Immature natural killer cell (primary cell): ENCODE data around the gene FUZ. TPM values are rescaled to one million over a fixed set of nuclear protein-coding genes. Genes with fewer than 3 reads are reported as not detected.

Source experiments
- DNase-seq, 3 donors: peaks; one replicate each; pipeline ENCODE4 v3.0.0; 2022; ENCODE audit warnings: mixed read lengths in 1 of 3
- H3K27ac Mint-ChIP-seq, 6 donors: one replicate each; pipeline ENCODE4 v1.8.0; 2020; ENCODE audit warnings: mixed read lengths in 6 of 6, mild to moderate bottlenecking in 5 of 6, inconsistent platforms in 4 of 6, moderate library complexity in 3 of 6
- H3K27me3 Mint-ChIP-seq, 3 donors: one replicate each; pipeline ENCODE4 v1.8.0; 2020 to 2021; ENCODE audit warnings: low read depth in 3 of 3, mild to moderate bottlenecking in 3 of 3, mixed read lengths in 3 of 3, moderate library complexity in 3 of 3, inconsistent platforms in 1 of 3
- H3K36me3 Mint-ChIP-seq, 3 donors: one replicate each; pipeline ENCODE4 v1.8.0; 2020; ENCODE audit warnings: mixed read lengths in 3 of 3, inconsistent platforms in 2 of 3, mild to moderate bottlenecking in 2 of 3
- H3K4me1 Mint-ChIP-seq, 2 donors: one replicate each; pipeline ENCODE4 v1.8.0; 2020; ENCODE audit warnings: inconsistent platforms in 2 of 2, mild to moderate bottlenecking in 2 of 2, mixed read lengths in 2 of 2, moderate library complexity in 1 of 2
- H3K4me3 Mint-ChIP-seq, 5 donors: one replicate each; pipeline ENCODE4 v1.8.0; 2020; ENCODE audit warnings: mild to moderate bottlenecking in 5 of 5, mixed read lengths in 5 of 5, inconsistent platforms in 3 of 5, moderate library complexity in 3 of 5
- H3K9me3 Mint-ChIP-seq, 6 donors: one replicate each; pipeline ENCODE4 v1.8.0; 2020; ENCODE audit warnings: mild to moderate bottlenecking in 6 of 6, mixed read lengths in 6 of 6, inconsistent platforms in 4 of 6, moderate library complexity in 3 of 6
- polyA plus RNA-seq, 3 donors: library from polyadenylated mRNA; unstranded; fragments of 300-500 nt; fragmentation: Illumina TruSeq; gene quantifications; one replicate each; pipeline ENCODE4 v1.2.3, GENCODE V29; 2021

The FUZ gene
- polyA plus RNA-seq, 3 donors from 2014 or later = 7.3 to 12.0 (median 8.2) TPM

DNA sequence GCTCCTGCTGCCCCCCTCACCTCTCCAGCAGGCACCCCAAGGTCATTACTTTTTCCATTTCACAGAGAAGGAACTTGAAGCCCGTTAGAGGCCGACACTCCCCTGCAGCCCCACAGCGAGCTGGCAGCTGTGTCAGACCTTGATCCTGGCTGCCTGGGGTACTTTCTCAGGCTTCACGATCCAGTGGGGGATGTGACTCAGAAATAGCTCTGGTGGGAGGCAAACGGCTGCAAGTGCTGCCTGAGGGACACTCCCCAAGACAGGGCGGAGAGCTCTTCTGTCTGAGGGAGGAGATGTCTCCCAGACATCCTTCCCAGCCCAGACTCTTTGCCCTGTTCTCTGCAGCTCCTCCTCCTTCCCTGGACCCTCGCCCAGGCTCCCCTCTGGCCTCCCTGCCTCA is 54.8 kb downstream of the FUZ start:
- Mint-ChIP-seq H3K27ac (no peak overlapping the region), H3K9me3 (peaks cover 0 to 10% (median 3%) of the 10 kb centered on the region in 6 donors), H3K27me3 (peaks cover 0 to 4% (median 4%) of the 10 kb centered on the region in 3 donors), H3K36me3 (peaks cover 0 to 4% (median 0%) of the 10 kb centered on the region in 3 donors), H3K4me1 (no peaks in the 10 kb centered on the region), H3K4me3 (no peak overlapping the region)
- DNase-seq = no peak

Other genes with a start within 250 kb of the FUZ start
- gene NOSIP, start 232.7 kb downstream of the FUZ start, polyA plus RNA-seq = 100 to 1,000 TPM; 196 to 251 (median 239) TPM
- gene PRRG2, start 232.0 kb downstream of the FUZ start, polyA plus RNA-seq = under 1 TPM in 1 of 3 donors, not detected in 2; 0.78 TPM
- gene PRR12, start 222.1 kb downstream of the FUZ start, polyA plus RNA-seq = 1 to 10 TPM in 2 of 3 donors, under 1 TPM in 1; 0.21 to 4.0 (median 2.0) TPM
- gene RRAS, start 173.1 kb downstream of the FUZ start, polyA plus RNA-seq = 10 to 100 TPM in 2 of 3 donors, 1 to 10 TPM in 1; 9.0 to 17.3 (median 13.5) TPM
- 1 to 10 TPM in 1 of 3 donors, under 1 TPM in 1, not detected in 1; 0.87 to 2.6 TPM for gene SCAF1, start 171.1 kb downstream of the FUZ start, polyA plus RNA-seq
- gene IRF3, start 147.4 kb downstream of the FUZ start, polyA plus RNA-seq = 10 to 100 TPM; 63.8 to 82.0 (median 78.9) TPM
- gene BCL2L12, start 147.4 kb downstream of the FUZ start, polyA plus RNA-seq = 10 to 100 TPM; 12.0 to 21.1 (median 20.4) TPM
- 100 to 1,000 TPM; 125 to 204 (median 188) TPM for gene PRMT1, start 136.0 kb downstream of the FUZ start, polyA plus RNA-seq
- gene ADM5, start 123.7 kb downstream of the FUZ start, polyA plus RNA-seq = under 1 TPM in 1 of 3 donors, not detected in 2; 0.28 TPM
- gene CPT1C, start 122.2 kb downstream of the FUZ start, polyA plus RNA-seq = not detected
- gene TSKS, start 50.0 kb downstream of the FUZ start, polyA plus RNA-seq = under 1 TPM in 1 of 3 donors, not detected in 2; 0.19 TPM
- gene AP2A1, start 46.3 kb downstream of the FUZ start, polyA plus RNA-seq = 10 to 100 TPM in 2 of 3 donors, 1 to 10 TPM in 1; 6.4 to 27.7 (median 11.6) TPM
- 10 to 100 TPM in 2 of 3 donors, 1 to 10 TPM in 1; 5.0 to 30.4 (median 13.9) TPM for gene MED25, start 5.0 kb upstream of the FUZ start, polyA plus RNA-seq
- 10 to 100 TPM; 32.0 to 59.7 (median 41.4) TPM for gene PTOV1, start 37.9 kb upstream of the FUZ start, polyA plus RNA-seq
- gene PNKP, start 54.3 kb upstream of the FUZ start, polyA plus RNA-seq = 10 to 100 TPM; 36.4 to 55.1 (median 41.4) TPM
- 1 to 10 TPM; 2.5 to 4.7 (median 3.3) TPM for gene AKT1S1, start 64.1 kb upstream of the FUZ start, polyA plus RNA-seq
- gene TBC1D17, start 64.4 kb upstream of the FUZ start, polyA plus RNA-seq = 10 to 100 TPM in 1 of 3 donors, 1 to 10 TPM in 2; 7.1 to 18.4 (median 7.3) TPM
- gene IL4I1, start 83.6 kb upstream of the FUZ start, polyA plus RNA-seq = under 1 TPM in 2 of 3 donors, not detected in 1; 0.27 to 0.40 TPM
- 1 to 10 TPM; 1.2 to 3.1 (median 2.8) TPM for gene ATF5, start 115.9 kb upstream of the FUZ start, polyA plus RNA-seq
- gene NUP62, start 116.2 kb upstream of the FUZ start, polyA plus RNA-seq = 10 to 100 TPM; 21.8 to 67.1 (median 34.3) TPM
- gene SIGLEC11, start 147.9 kb upstream of the FUZ start, polyA plus RNA-seq = not detected
- gene VRK3, start 212.1 kb upstream of the FUZ start, polyA plus RNA-seq = 100 to 1,000 TPM in 2 of 3 donors, 10 to 100 TPM in 1; 89.8 to 116 (median 106) TPM
- 1 to 10 TPM; 2.9 to 7.7 (median 5.2) TPM for gene ZNF473, start 212.7 kb upstream of the FUZ start, polyA plus RNA-seq